Esophagus muscularis mucosa (tissue), 4 donors: ENCODE results near the gene ARL13B.

ENCODE experiments used
- CTCF ChIP-seq, 3 experiments: fragments of 200-600 bp in 2 of 3; fragments of 450-650 bp in 1 of 3; sonication (generic) in 2 of 3; IDR thresholded peaks; one replicate each; pipeline ENCODE4 v1.5.1; 2017 to 2019; ENCODE audit warnings: antibody characterized with exemption in 3 of 3, mild to moderate bottlenecking in 2 of 3, moderate library complexity in 1 of 3
- EP300 ChIP-seq: sonication (generic); formaldehyde crosslinking; IDR thresholded peaks from one replicate; pipeline ENCODE4 v1.6.1; 2017; ENCODE audit warnings: antibody characterized with exemption
- POLR2A ChIP-seq: fragments of 450-650 bp; IDR thresholded peaks from one replicate; pipeline ENCODE4 v1.6.1; 2017; ENCODE audit warnings: antibody characterized with exemption, moderate library complexity, mild to moderate bottlenecking, low read depth
- POLR2AphosphoS5 ChIP-seq, 2 donors: sonication (generic); formaldehyde crosslinking; IDR thresholded peaks; one replicate each; pipeline ENCODE4 v1.6.1; 2017; ENCODE audit warnings: antibody characterized with exemption in 2 of 2

- no peak for TF ChIP-seq POLR2AphosphoS5 (IDR thresholded peaks at IDR 0.05)
- TF ChIP-seq CTCF (IDR thresholded peaks at IDR 0.05), result no peak
- TF ChIP-seq EP300, result no peak
- TF ChIP-seq POLR2A, result no peak
Observed at GRCh38 chr3:94092086-94092485, 112.1 kb downstream of the ARL13B start.
